Loucy (cell line): ENCODE results near the gene MTARC1.

ENCODE experiments used
- H2AFZ ChIP-seq: fragments of 200-600 bp; sonication (generic); 2 replicates; pipeline ENCODE4 v1.6.0; 2016; ENCODE audit warnings: antibody characterized with exemption, mild to moderate bottlenecking, low read length, moderate library complexity
- H3F3A ChIP-seq: fragments of 200-600 bp; 2 replicates; pipeline ENCODE4 v1.6.0; 2016; ENCODE audit warnings: antibody characterized with exemption, low read depth, mild to moderate bottlenecking
- H3K27me3 ChIP-seq: fragments of 200-600 bp; sonication (generic); 2 replicates; pipeline ENCODE4 v1.6.1; 2014; ENCODE audit warnings: low read length, mild to moderate bottlenecking; ENCODE audit not compliant: insufficient read depth, poor library complexity, severe bottlenecking
- H3K36me3 ChIP-seq: fragments of 200-600 bp; sonication (generic); 2 replicates; pipeline ENCODE4 v1.6.1; 2016; ENCODE audit warnings: low read length; ENCODE audit not compliant: insufficient read depth
- H3K4me1 ChIP-seq: fragments of 200-600 bp; sonication (generic); 2 replicates; pipeline ENCODE4 v1.5.1; 2014; ENCODE audit warnings: low read length, mild to moderate bottlenecking; ENCODE audit not compliant: insufficient read depth, poor library complexity, severe bottlenecking
- H3K4me2 ChIP-seq: fragments of 200-600 bp; sonication (generic); 2 replicates; pipeline ENCODE4 v1.6.0; 2014; ENCODE audit warnings: antibody characterized with exemption, low read length, low read depth, mild to moderate bottlenecking; ENCODE audit not compliant: poor library complexity, severe bottlenecking
- H3K4me3 ChIP-seq: fragments of 200-600 bp; sonication (generic); 2 replicates; pipeline ENCODE4 v1.5.1; 2014; ENCODE audit warnings: low read length, mild to moderate bottlenecking, mixed read lengths; ENCODE audit not compliant: poor library complexity, severe bottlenecking
- H3K79me2 ChIP-seq: fragments of 200-600 bp; sonication (generic); 2 replicates; pipeline ENCODE4 v1.6.1; 2014; ENCODE audit warnings: low read length; ENCODE audit not compliant: insufficient read depth
- H3K9ac ChIP-seq: fragments of 200-600 bp; sonication (generic); 2 replicates; pipeline ENCODE4 v1.6.0; 2014; ENCODE audit warnings: mild to moderate bottlenecking, low read depth, low read length, moderate library complexity; ENCODE audit not compliant: poor library complexity, severe bottlenecking
- H3K9me2 ChIP-seq: fragments of 200-600 bp; sonication (generic); replicated peaks from 2 replicates; pipeline ENCODE4 v1.6.1; 2016; ENCODE audit warnings: low read depth, low read length, mixed read lengths
- H3K9me3 ChIP-seq: fragments of 200-600 bp; sonication (generic); 2 replicates; pipeline ENCODE4 v1.6.1; 2014; ENCODE audit warnings: mild to moderate bottlenecking, antibody characterized with exemption, low read length, low read depth; ENCODE audit not compliant: insufficient read depth
- H4K20me1 ChIP-seq: fragments of 200-600 bp; sonication (generic); 2 replicates; pipeline ENCODE4 v1.6.0; 2014; ENCODE audit warnings: antibody characterized with exemption, low read length, mild to moderate bottlenecking; ENCODE audit not compliant: insufficient read depth, poor library complexity, severe bottlenecking
- CTCF ChIP-seq: fragments of 200-600 bp; sonication (generic); conservative IDR thresholded peaks from 2 replicates; pipeline ENCODE4 v1.5.1; 2014; ENCODE audit warnings: mild to moderate bottlenecking, antibody characterized with exemption, low read length
- EZH2phosphoT487 ChIP-seq: fragments of 200-600 bp; IDR thresholded peaks from 2 replicates; pipeline ENCODE4 v1.6.1; 2018; ENCODE audit warnings: antibody characterized with exemption, mild to moderate bottlenecking, moderate library complexity, borderline replicate concordance

Gene MTARC1

GRCh38 chr1:220755309-220755708 lies 31.4 kb upstream of the MTARC1 start:
- peak overlapping the region; percentile 25 for H3K4me2 ChIP-seq
- TF ChIP-seq CTCF (no peak; the same call in 1 of the 2 replicates), EZH2phosphoT487 (no peak)

GRCh38 chr1:220757441-220757840 lies 29.3 kb upstream of the MTARC1 start:
- H3K79me2 ChIP-seq: no peaks in the 10 kb centered on the region
- peaks cover 9% of the 10 kb centered on the region for H3K4me1 ChIP-seq
- TF ChIP-seq EZH2phosphoT487 (no peak), CTCF (no peak)
- H3K27me3 ChIP-seq: peaks cover 4% of the 10 kb centered on the region
- H3K9ac ChIP-seq: no peak overlapping the region
- H3F3A ChIP-seq: no peaks in the 10 kb centered on the region
- H3K9me2 ChIP-seq: no peaks in the 10 kb centered on the region
- no peaks in the 10 kb centered on the region for H3K9me3 ChIP-seq
- H2AFZ ChIP-seq: no peak overlapping the region
- H3K4me2 ChIP-seq: no peak overlapping the region
- H3K36me3 ChIP-seq: no peaks in the 10 kb centered on the region
- no peak overlapping the region for H3K4me3 ChIP-seq
- H4K20me1 ChIP-seq: no peaks in the 10 kb centered on the region

More at GRCh38 chr1:220755309-220755708, 31.4 kb upstream of the MTARC1 start:
- no peak overlapping the region for H2AFZ ChIP-seq
- no peaks in the 10 kb centered on the region for H3K9me2 ChIP-seq
- H4K20me1 ChIP-seq: no peaks in the 10 kb centered on the region
- H3K36me3 ChIP-seq: no peaks in the 10 kb centered on the region
- peaks cover 9% of the 10 kb centered on the region for H3K4me1 ChIP-seq
- no peaks in the 10 kb centered on the region for H3K79me2 ChIP-seq
- H3F3A ChIP-seq: no peaks in the 10 kb centered on the region
- no peak overlapping the region for H3K9ac ChIP-seq
- no peaks in the 10 kb centered on the region for H3K27me3 ChIP-seq
- no peaks in the 10 kb centered on the region for H3K9me3 ChIP-seq
- H3K4me3 ChIP-seq: no peak overlapping the region

- H3K27me3 ChIP-seq: peaks cover 4% of the 10 kb centered on the region
- TF ChIP-seq EZH2phosphoT487 (no peak), CTCF (no peak)
- H3K9ac ChIP-seq: no peak overlapping the region
- H3K79me2 ChIP-seq: no peaks in the 10 kb centered on the region
- no peak overlapping the region for H3K4me3 ChIP-seq
- no peaks in the 10 kb centered on the region for H3K9me3 ChIP-seq
- H3F3A ChIP-seq: no peaks in the 10 kb centered on the region
- H2AFZ ChIP-seq: no peak overlapping the region
- no peak overlapping the region for H3K4me2 ChIP-seq
- H3K9me2 ChIP-seq: no peaks in the 10 kb centered on the region
- H3K36me3 ChIP-seq: no peaks in the 10 kb centered on the region
- peaks cover 9% of the 10 kb centered on the region for H3K4me1 ChIP-seq
- no peaks in the 10 kb centered on the region for H4K20me1 ChIP-seq
These were observed 27.6 kb upstream of the MTARC1 start for GRCh38 chr1:220759147-220759546.
